Kasumi-1 (cell line): ENCODE data around the gene TSPAN2.

Experiments
- DNase-seq, 2 experiments: peaks; one replicate each; lab custom pipeline; 2025; lab: John Stamatoyannopoulos, UW

Gene TSPAN2

DNA sequence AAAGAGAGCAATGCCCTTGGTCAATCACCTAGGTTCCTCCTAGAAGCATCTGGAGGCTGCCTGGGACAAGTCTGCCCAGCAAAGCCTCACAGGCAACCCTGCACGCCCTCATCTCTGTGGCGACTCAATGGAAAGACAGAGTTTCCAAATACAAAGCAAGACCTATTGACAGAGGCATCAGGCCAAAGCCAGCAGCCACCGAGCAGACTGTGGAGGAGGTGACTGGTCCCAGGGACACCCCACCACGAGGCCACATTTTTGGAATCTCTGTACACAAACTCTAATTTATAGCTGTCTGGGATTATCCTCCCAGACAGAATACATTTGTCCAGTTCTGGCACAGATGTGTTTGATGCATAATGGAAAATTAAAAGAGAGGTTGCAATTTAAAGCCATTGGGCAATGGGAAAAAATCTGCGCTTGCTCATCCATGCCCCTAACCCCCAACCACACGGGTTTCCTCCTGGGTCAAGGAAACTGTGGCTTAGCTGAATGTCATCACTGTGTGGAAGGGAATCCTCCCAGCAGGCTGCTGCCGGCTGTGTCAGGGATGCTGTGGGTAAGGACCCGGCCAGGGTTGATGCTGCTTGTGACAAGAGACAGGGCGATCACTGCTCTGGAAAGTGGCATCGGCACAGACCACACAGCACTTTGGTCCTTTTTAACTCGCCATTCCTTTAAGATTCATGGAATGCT is 14.3 kb downstream of the TSPAN2 start:
- no peak for DNase-seq

DNA sequence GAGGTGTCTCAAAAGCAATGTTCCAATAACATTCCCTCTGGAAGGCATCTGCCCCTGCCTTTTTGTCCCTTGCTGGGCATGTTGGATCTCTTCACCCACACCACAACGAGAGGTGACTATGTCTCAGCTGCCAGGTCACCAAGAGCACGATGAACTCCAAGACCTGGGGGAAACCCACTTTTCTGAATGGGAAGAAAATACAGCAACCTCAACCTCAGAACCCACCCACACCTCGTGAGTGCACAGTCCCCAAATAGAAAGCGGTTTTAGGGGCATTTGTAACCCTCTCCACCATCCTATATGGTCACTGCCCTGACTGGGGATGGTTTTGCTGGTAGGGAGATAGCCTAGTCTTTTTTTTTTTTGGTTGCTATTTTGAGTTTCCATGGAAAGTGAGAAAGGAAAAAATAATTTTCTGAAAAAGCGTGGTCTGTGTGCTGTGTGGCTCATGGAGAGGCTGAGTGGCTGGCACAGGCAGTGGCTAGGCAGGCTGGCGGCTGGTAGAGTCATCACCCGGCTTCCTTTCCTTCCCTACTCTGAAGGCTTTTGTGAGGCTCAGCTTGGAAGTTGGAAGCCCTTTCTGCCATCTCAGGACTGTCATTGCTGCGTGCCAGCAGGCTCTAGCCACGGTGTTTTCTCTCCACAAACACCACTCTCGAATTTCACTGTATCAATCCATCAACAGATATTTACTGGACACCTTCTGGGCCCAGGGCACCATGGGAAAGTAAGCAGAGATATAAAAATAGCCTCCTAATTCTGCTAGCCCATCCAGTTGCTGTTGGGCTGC is 15.8 kb downstream of the TSPAN2 start:
- no peak for DNase-seq

DNA sequence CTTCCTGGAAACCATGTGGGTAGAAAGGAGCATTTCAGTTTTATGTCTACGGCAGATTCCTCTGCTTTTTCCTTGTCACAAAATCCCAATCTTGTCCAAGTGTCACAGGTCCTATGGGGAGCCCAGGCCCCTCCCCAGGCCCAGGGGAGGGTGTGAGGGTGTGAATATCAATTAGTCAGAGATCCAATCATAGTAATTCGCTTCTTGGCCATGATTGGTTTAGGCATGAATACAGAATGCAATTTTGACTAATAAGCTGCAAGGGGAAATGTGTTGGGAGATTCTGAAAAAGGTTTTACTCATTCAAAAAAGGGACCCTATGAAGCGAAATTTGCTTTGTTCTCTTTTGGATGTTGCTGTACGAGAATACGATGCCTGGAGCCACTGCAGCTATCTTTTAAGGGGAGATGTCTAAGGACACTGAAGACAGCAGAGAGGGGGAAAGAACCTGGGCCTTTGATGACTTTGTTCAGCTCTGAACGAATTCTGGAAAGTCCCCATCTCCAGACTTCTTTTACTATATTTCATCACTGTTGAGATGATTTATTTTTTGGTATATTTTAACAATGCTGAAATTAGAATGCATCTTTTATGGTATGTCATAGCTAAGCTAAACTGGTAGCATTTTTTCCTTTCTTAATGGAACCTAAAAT is 18.2 kb downstream of the TSPAN2 start:
- DNase-seq: no peak

DNA sequence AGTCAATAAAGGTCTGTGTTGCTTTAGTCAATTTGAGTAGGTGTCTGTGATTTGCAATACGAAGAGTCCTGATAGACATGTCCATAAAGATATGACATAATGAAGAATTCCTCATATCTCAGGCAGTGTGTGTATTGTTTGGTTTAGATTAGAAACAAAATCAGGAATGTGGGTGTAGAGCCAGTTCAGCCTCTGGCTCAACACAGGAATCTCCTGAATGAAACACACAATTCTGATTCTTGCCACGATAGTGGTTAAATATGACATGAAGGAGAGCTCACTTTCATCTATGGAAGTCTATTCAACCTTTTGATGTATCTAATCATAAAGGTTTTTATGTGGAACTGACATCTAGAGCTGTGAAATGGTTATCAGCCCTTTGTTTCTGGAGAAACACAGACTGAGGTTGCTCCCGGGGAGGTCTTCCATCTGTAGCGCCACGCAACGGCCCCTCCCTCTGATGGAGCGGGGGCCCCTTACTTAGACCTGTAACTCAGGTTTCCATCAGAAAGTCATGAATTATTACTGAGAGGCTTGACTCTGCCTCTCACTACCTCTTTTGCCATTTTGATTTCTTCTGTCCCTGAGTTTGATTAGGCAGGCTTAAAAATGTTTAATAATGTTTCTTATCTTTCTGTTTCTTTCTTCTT is 19.5 kb downstream of the TSPAN2 start:
- no peak for DNase-seq

DNA sequence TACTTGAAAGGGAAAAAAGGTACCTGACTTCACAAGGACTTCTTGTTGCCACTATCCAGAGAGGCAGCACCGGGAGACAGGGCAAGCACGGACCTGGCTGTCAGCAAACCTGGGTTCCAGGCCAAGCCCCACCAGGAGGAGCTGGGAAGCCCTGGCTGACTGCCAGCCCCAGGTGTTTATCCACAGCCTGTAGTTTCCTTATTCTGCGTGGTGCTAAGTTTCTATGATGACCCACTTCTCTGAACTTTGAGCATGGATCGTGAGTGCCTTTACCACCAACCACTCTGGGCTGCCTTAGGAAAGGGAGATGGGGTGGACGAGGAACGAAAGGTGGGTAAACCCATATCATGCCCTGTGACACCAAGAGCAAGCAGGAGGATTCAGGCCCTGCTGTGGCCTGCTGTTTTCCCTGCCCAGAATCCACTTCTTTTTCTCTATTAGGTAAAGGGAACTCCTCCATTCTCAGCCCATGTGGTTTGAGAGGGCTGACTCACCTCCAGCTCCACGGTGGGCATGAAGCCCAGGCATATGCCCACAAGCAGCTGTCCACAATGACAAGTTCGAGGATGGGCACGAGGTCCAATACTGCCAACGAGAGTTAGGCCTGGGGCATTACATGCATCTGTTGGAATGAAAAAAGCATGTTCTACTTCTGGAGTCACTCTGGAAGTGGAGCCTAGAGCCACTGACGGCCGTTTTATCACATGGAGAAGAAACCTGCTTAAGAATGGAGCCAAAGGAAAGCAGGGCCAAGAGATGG is 20.3 kb downstream of the TSPAN2 start:
- DNase-seq: no peak

DNA sequence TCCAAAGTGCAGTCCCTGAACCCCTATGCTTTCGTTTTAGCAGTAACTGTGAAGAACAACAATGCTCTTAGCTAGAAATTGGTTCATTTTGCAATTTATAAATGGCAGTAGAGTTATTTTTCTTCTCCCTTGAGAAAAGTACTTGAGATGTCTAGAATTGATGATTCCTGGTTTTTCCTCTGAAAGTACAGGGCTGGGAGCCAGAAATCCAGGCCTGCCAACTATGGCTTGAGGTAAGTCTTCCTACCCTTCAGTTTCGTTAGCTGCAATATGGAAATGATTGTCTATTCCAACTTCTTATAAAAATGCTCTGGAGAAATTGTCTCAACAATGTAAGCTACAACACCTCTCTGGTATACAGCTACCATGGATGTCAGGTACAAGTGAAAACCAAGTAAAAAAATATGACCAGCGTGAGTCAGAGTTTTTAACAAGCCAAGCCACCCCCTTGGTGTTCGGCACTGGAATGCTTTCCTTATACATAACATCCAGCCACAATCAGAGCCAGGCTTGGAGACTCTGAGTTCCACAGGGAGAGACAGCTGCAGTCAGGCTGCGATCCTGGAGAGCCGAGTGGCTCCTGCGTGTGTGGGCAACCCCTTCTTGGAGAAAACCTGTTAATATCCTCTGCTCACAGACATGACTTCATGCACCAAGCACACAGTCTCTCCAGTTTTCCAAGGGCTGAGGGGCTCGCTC is 22.0 kb downstream of the TSPAN2 start:
- DNase-seq: no peak

- no peak for DNase-seq
Measured at GRCh38 chr1:115065021-115065420, 24.3 kb downstream of the TSPAN2 start.

DNA sequence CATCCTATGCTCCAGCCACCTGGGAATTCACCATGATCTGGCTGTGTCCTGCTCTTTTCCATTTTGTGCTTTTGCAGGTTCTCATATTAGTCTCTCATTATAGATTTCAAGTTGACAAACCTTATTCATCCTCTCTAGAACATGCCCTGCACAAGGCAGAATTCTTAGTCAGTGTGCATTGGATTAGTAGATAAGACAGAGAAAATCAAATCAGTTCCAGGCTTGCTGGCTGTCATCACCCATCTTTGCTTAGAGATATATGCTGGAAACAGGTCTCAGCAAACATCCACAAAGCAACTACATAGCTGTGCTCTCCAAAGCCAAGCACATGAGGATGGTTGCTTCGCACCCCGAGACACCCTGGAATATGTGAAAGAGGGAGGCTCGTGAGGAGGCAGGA is 24.8 kb downstream of the TSPAN2 start:
- no peak for DNase-seq

- no peak for DNase-seq
Measured at GRCh38 chr1:115063228-115063901, 25.9 kb downstream of the TSPAN2 start.

DNA sequence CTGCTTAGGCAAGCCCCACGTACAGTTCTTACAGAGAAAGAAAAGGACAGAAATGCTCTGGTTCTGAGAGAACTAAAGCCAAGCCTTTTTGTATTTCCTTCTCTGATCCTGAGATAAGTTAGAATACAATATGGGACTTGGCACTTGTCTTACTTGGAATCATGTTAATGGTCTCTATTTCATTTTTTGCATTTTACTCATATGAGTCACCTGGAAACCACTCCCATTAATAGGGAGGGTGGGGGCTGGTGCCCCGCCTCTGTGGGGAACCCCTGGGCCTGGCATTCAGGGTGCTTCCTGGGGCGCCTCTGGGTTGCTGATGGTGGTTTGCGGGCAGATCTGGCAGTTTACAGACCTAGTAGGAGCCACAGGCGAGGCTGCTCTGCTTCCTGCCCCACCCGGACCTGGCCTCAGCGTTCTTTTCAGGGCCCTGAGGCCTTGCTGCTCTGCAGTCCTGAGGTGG is 26.7 kb downstream of the TSPAN2 start:
- no peak for DNase-seq

GRCh38 chr1:115060501-115060900 is 28.8 kb downstream of the TSPAN2 start:
- DNase-seq: no peak

GRCh38 chr1:115059316-115059715 is 30.0 kb downstream of the TSPAN2 start:
- no peak for DNase-seq

DNA sequence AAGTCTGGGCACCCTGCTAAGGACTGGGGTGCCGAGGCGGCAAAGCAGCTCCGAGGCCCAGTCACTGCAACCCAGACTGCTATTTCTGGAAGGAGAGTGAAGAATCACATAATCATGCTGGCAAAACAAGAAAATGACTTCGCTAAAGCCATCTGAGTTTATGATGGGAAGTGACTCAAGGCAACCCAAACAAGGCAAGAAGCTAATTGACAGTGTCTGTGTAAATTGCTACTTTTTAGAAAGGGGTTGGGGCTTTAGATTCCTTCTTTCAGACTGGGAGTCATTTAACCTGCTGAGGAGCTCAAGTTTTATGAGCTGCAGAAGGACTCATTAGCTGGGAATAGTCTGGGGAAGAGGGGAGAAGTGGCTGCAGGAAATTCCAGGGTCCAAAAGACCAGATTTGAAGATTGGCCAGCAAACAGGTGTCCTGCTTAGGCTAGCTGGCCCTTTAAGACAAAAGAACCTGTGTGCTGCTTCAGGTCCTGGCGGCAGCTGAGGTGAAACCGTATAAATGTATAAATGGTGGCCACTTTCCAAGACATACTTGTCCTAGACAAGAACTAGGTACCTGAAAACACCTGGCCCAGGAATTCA is 31.5 kb downstream of the TSPAN2 start:
- DNase-seq: no peak

DNA sequence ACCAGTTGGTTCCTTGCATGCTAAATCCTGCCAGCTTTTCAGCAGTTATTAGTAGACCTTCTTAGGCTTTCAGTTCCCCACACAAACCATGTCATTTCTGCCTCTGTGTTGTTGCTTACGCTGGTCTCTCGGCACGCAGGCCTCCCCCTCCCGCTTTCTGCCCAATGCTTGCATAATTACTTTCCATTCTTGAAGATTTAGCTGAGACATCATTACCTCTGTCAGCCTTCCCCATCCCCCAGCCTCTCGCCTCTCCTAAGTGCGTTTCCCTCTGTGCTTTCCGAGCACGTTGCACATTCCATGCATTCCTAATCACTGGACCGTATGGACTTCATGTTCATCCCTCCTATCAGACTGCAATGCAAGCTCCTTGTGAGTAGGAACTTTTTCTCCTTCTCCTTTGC is 32.9 kb downstream of the TSPAN2 start:
- no peak for DNase-seq

DNA sequence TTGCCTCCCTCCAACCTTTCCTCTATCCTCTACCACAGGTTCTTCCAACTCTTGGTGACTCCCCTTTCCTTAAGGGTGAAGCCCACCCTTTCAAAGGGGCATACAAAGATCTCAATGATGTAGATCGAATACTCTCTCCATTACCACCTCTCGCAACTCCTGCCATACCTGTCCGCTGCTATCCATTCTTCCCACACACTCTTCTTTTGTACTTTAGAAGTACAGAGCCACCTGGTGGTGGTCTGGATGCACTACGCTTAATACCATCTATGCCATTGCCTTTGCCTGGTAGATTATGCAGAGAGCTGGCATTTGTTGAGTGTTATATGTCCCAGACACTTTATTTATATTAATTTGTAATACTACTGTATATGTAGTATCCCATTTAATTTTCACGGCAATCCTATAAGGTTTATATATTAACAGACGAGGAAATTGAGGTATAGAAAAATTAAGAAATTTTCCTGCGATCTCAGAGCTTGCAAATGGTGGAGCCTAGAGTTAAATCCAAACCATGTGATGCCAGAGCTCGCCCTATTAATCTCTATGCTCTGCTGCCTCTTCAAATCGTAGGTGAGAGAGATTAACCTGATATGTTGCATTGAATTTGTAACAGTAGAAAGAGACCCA is 36.7 kb downstream of the TSPAN2 start:
- peak; percentile 52 to 72 for DNase-seq

DNA sequence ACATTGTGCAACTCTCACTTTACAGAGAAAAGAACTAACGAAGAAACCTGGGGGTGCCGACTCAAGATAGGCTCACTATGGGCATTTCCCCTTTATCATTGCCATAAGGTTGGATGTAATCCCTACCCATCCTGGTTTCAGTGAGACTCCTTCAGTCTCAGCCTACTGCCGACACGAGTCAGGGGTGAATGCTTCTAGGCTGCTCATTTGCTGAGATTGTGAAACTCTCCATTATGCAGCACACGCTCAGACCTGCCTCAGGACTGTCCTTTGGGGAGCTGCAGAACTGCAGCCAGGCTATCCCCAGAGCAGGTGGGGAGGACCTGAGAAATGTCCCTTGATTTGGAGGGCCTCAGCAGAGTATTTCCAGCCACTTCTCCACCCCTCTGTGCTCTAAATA is 37.5 kb downstream of the TSPAN2 start:
- DNase-seq: no peak

GRCh38 chr1:115046751-115047150 is 42.6 kb downstream of the TSPAN2 start:
- no peak for DNase-seq

GRCh38 chr1:115041654-115042053 is 47.6 kb downstream of the TSPAN2 start:
- no peak for DNase-seq

DNA sequence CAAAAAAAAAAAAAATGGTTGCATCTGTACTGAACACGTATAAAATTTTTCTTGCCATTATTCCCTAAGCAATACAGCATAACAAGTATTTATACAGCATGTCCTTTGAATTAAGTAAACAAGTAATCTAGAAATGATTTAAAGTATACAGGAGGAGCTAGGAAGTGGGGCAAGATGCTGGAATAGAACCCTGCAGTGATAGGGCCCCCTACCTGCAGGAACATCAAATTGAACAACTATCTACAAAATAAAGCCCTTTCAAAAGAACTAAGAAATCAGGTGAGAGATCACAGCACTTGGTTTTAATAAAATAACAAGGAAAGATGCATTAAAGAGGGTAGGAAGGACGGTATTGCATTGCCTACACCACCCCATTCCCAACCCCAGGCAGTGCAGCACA is 48.8 kb downstream of the TSPAN2 start:
- DNase-seq: no peak
